HS-5 (cell line): ENCODE data around the gene SAMD1.

ENCODE experiments used
- DNase-seq: peaks from one replicate; pipeline ENCODE4 v3.0.0-alpha.2; 2012; ENCODE audit warnings: low read depth

The SAMD1 gene

GRCh38 chr19:14090509-14091080, at the start of gene SAMD1:
Gene SAMD1, minus strand, starts transcription at chr19:14090751.
- peak; percentile 35 for DNase-seq

GRCh38 chr19:14139944-14140343, 49.4 kb upstream of the SAMD1 start:
- no peak for DNase-seq

DNA sequence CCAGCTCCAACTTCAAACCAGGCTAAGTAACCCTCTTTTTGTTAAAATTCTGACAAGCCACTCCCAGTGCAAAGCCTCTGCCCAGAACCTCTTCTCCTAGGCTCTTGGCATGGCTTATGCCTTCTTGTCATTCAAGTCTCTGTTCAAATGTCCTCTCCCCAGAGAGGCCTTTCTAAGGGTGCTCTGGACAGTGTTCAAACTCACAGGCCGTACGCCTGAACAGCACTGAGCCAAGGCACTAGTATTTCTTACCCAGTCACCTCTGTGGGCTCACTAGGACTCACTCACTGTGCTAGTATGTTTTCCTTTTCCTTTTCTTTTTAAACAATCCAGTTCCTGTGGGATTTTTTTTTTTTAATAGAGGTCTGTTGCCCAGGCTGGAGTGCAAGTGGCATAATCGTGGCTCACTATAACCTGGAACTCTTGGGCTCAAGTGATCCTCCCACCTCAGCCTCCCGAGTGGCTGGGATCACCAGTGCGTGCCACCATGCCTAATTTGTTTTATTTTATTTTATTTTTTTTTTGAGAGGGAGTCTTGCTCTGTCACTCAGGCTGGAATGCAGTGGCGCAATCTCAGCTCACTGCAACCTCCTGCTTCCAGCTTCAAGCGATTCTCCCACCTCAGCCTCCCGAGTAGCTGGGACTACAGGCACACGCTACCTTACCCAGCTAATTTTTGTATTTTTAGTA, 48.2 kb upstream of the SAMD1 start:
- DNase-seq, result no peak

DNA sequence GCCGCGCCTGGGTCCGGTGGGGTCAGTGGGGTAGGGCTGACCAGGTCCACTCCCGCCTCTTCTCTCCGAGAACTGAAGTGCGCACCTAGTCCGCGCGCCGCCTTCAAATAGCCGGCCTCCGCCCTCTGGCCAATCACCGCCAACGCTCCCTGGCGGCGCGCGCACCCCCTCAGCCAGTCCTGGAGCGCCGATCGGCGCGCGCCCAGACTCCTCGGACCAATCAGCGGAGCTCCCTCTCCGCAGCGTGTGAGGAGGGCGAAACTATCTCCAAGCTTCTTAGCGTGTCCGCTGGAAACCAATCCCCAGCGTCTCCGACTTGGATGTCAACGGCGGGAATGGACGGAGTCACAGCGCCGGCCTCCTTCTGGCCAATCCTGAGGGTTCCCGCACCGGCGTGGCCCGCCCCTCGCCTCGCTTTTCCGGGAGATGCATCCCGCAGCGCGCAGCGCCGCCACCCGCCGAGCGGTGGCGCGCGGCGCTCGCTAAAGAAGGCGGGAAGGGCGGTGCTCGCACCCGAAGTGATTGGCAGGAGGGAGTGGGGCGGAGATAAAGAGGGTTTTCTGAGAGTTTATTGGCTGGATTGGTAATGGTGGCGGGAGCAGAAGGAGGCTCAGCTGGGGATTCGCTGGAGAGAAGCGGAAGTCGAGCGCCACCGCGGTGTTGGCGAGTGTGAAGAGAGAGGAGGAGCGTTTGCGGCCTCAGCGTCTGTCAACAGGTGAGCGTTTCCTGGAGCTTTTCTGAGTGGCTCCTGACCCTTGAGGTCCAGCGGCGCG, 46.1 kb upstream of the SAMD1 start, which contains the start of gene ASF1B:
TSS of gene ASF1B (minus strand) at position 81 of the 773 bp plus-strand sequence. CDS start 133 bp downstream, outside the sequence.
- peak; percentile 100 for DNase-seq

DNA sequence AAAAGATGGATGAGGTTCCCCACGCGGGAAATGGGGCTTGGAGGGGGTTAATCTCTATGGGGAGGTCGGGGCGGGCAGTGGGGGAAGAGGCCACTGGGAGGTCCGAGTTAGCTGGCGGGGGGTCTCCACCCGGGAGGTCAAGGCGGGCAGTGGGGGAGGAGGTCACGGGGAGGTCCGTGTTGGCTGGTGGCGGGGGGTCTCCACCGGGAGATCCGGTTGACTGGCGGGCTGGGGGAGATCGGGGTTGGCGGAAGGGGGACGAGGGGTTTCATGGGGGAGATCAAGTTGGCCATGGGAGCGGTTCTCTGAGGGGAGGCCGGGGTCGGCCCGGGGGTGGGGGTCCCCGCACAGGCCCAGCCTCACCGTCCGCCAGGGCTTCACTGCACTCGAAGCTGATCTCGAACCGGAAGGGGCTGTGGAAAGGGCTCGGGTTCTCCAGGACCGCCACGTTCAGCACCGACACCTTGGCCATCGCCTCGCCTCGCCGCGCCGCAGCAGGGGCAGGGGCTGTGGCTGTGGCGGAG, 45.5 kb upstream of the SAMD1 start:
- DNase-seq, result no peak

GRCh38 chr19:14135355-14135754, 44.8 kb upstream of the SAMD1 start:
- DNase-seq, result no peak

GRCh38 chr19:14127929-14128509, 37.5 kb upstream of the SAMD1 start:
- no peak for DNase-seq

- no peak for DNase-seq
Observed at GRCh38 chr19:14127176-14127575, 36.6 kb upstream of the SAMD1 start.

DNA sequence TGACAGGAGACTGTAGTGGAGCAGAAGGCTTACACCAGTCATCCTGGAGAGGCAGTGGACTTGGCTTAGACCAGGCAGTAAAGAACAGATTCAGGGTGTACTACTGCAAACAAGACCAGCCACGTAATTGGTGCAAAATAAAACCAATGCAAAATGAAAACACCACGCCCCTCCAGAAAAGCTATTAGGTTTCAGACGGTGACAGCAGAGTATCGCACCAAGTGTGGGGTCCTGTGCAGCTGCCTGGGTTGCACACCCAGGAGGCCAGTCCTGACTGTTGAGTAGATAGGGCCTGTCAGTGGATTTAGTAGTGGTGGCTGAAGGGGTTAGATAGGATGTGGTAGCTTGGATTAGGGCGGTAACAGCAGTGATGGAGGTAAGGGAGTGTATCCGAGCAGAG, 32.4 kb upstream of the SAMD1 start:
- no peak for DNase-seq

GRCh38 chr19:14120497-14120780, 29.9 kb upstream of the SAMD1 start:
- no peak for DNase-seq

GRCh38 chr19:14119644-14120496, 29.3 kb upstream of the SAMD1 start:
- no peak for DNase-seq

DNA sequence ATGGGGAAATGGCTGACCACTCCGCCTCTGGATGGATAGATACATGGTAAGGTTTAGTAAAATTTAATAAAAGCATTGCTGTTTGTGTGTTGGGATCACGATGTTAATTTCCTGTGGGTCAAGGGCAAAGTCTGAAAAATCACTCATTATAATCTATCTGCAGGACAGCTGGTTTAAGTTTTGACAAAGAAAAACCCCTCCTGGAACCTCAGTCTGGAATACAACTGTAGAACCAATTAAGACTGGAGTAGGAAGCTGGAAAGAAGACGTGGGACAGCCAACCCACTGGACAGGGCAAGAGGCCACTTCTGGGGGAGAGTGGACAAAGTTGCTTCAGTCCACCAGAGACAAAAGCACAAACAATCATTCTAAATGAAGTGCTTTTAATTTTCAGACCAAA, 28.6 kb upstream of the SAMD1 start:
- no peak for DNase-seq

- DNase-seq, result no peak
Observed at GRCh38 chr19:14118165-14119051, 27.9 kb upstream of the SAMD1 start.

GRCh38 chr19:14117668-14118164, 27.2 kb upstream of the SAMD1 start, which contains the start of gene PRKACA:
Gene PRKACA, minus strand, starts transcription at chr19:14117762. Its CDS starts 215 bp downstream, at chr19:14117547.
- peak; percentile 97 for DNase-seq

DNA sequence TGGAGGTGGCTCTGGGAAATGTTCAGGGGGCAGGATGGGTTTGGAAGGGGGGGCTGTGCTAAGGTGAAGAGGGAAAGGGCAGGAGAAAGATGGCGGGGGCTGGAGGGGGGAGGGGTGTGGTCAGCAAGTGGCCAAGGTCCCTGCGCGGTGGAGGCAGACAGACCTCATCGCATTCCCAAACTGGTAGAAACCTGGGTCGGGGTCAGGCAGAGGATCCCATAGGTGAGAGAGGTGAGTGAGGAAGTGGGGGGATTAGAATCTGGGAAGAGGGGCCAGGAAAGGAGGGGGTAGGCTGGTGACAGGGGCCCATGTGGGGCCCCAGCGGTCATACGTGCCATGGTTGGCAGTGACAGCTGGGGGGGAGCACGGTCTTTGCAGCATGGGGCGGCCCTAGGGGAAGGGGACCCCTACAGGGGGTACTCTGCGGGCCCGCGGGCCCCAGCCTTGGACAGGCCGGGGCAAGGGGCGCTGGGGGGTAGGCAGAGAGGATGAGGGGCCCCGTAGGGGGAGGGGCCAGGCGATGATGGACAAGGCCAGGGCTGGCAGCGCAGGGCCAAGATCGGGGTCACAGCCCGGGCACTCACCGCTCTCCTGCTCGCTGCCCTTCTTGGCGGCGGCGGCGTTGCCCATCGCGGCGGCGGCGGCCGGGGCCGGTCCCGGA, 26.5 kb upstream of the SAMD1 start:
- no peak for DNase-seq

- no peak for DNase-seq
Observed at GRCh38 chr19:14116525-14116917, 26.0 kb upstream of the SAMD1 start.

DNA sequence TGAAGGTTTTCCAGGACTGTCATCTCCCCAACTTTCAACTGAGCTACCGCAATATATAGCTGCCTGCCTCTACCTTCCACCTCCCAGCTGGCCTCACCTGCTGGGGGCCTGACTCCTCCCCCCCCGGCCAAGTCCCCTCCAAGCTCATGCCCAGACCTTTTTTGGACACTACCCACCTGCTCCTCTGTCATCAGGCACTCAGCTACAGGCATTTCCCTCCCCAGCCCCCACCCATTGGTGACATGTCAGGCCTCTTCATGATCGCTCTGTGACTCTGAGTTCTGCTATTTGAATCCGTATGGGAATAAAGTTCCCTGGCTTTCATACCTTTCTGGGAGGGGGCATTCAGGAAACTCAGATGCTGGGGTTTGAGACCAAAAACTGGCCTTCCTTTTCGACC, 25.2 kb upstream of the SAMD1 start:
- DNase-seq, result no peak

GRCh38 chr19:14114854-14115253, 24.3 kb upstream of the SAMD1 start:
- DNase-seq, result no peak

GRCh38 chr19:14114439-14114838, 23.9 kb upstream of the SAMD1 start:
- DNase-seq, result no peak
